NCI-H1417 (cell line): Measurements from ENCODE around the gene HOXD11.
A peak's percentile ranks its signal among the peaks of the same experiment; 100 is the strongest.

Source experiments
- DNase-seq, 3 experiments: peaks; one replicate each; lab custom pipeline; 2025; lab: John Stamatoyannopoulos, UW

HOXD11 gene

DNA sequence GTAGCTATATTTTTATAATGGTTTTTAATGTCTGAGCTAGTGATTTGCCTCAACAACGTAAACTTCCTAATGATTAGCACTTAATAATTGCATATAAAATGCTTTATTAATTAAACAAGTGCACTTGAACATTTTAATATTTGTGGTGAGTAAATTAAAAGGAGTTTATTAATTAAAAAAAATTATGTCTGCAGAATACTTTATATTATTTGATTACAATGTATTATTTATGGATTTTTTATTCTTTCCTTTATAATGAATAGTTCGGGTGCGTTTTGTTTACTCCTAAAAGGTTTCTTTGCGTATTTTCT, 24.7 kb downstream of the HOXD11 start:
- no peak for DNase-seq

DNA sequence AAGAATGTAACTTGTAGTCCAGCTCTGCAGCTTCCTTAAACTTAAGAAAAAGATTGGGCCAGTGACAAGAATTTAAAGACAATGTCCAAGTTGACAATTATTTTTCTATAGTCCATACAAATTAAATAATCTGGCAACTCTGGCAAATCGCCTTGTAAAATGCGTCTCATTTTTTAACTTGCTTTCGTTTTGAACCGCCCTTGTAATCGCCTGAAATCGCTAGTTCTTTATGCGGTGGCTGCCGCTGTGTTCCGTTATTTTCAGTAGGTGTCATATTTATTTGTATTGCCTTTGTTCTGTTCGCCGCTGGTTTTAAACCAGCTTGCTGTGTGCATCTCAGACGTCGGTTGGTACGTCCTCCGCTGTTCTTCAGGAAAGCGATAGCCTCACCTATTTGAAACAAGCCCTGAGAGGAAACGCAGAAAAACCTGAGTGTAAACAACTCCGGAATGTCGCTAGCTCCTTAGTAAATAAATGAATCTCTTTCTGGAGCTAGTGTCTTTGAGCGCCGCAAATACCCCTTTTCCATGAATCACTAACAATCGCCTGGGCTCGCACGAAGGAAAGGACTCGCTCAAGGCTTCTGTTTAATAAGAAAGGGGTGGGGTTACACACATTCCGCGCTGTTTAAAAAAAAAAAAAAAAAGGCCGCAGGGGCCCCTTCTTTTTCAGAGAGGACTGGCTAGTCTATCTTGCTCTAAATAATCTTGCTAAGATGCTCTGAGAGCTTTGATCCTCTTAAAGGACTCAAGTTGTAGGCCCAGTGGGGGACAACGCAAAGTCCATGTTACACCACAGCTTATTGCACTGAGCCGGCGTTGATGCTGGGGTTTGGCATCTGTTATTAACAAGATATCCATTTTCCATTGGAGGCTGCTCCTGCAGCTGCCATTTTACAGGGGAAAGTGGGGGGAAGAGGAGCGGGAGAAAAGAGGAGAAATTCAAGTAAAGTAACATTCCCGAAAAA, 25.4 kb downstream of the HOXD11 start:
- DNase-seq = peak in 1 of 3 experiments; percentile 25

DNA sequence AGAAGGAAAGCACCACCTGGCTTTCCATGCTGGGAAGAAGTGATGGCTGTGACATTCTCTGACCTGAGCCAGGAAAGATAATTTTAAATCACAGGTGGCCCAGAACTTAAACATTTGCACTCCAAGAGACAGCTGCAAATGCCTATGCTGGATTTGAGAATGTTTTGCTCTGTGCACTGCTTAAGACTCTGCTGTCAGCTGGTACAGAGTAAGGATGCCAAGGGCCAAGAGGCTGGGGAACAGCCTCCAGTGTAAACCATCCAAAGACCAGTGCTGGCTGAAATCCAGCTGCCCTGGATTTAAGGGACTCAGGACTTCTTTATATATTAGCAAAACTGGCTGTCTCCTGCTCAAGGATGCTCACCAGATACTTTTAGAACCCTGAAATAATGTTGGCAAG, 26.3 kb downstream of the HOXD11 start:
- DNase-seq = no peak

DNA sequence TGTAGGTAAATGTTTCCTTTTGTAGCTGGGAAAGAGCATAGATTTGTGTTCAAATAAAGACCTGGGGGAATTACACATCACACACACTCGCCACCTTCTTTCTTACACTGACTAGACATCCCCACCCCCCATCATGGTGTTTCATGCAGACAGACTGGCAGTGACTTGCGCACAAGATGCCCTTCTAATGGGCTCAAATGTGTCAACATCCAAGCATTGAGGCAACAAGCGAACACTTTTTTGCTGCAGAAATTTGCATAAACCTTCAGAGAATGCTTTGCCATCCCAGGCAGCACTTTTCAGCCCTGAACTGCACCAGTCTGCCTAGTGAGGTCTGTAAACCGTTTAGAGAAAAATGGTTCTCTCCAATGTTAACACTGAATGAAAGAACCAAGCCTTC, 27.0 kb downstream of the HOXD11 start:
- DNase-seq = no peak

DNA sequence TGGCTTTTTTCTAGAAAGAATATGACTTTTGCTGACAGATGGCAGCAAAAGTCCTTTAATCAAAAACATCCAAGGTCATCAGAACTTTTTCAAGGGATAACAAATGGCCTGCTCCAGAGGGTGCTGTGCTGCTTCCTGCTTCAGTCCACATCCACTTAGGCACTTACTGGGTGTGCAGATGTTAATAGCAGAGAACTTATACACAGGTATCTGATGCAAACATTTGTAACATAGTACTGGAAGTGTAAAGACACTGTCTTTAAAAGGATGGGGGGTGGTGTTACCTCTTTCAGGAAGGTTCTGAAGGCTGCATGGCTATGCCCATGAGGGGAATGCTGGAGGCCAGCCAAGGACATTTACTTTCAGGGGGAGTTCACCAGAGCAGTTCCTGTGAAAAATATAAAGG, 28.0 kb downstream of the HOXD11 start:
- peak in 1 of 3 experiments; percentile 55 for DNase-seq

DNA sequence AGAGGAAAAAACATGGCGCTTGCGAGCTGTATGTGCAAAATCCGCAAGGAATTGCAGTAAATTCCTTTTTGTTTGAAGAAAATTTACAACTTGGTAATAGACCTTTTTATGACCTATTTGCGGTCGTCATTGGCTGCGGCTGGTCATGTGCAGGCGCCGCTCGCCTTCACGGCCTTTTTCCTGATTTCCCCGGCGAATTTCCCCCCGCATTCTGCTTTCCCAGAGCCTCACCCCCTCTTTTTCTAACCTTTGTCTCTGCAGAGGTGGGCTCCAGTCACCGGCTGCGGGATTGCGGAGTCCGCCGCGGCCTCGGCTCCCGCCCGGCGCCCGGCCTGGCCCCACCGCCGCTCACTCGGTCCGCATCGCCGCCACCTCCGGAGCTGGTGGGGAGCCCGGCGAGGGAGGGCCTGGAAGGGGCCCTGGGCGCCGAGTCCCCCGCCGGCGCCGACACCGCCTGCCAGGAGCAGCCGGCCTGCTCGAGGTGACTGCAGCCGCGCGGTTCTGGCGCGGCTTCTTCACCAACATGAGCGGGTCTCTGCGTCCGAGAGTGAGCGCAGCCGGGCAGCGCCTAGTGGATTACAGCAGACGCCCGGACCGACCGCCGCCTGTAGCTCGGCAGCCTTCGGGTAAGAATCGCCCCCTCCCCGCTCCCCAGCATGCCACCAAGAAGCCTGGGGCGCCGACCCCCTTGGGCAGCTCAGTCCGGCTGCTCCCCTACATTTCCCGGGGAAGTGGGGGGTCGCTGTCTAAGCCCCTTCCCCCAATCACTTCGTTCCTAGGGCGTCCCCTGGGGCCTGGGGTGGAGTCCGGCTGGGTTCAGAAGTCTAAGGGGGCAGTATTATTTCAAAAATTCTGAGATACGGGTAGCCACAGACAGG, 29.5 kb downstream of the HOXD11 start:
- DNase-seq = no peak

DNA sequence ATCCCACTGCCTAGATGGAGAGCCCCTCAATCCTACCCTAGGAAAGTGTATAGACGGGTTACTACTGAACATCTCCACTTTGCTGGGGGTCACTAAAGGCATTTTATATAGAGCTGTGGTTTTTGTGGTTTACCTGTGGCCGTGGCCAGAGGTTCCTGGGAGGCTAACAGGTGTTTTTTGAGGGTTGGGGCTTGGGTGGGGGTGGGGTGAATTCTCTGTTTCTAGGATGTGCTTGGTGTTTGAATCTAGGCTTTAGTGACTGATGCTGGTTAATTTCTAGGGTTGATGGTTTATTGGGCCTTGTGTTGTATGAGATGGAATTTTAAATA, 30.1 kb downstream of the HOXD11 start:
- no peak for DNase-seq

DNA sequence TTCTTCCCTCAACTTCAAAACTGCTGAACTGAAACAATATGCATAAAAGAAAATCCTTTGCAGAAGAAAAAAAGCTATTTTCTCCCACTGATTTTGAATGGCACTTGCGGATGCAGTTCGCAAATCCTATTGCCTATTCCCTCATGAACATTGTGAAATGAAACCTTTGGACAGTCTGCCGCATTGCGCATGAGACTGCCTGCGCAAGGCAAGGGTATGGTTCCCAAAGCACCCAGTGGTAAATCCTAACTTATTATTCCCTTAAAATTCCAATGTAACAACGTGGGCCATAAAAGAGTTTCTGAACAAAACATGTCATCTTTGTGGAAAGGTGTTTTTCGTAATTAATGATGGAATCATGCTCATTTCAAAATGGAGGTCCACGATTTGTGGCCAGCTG, 30.8 kb downstream of the HOXD11 start:
- no peak for DNase-seq

DNA sequence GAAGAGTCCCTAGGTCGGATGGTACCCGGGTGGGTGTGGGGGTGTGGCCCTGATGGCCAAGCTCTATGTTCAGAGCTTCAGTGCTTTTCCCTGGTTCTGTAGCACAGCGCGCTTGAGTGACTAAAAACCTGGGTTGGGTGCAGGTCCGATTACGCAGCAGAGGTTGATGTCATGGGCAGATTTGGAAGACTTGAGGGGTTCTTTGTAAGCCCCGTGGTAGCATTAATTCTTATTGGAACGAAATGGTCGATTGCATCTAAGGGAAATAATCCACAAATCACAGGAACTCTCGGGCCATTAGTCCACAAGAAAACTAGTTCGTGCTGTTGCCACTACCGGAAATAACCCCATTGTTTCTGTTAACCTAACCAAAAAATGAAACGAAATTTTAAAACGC, 31.4 kb downstream of the HOXD11 start:
- no peak for DNase-seq

DNA sequence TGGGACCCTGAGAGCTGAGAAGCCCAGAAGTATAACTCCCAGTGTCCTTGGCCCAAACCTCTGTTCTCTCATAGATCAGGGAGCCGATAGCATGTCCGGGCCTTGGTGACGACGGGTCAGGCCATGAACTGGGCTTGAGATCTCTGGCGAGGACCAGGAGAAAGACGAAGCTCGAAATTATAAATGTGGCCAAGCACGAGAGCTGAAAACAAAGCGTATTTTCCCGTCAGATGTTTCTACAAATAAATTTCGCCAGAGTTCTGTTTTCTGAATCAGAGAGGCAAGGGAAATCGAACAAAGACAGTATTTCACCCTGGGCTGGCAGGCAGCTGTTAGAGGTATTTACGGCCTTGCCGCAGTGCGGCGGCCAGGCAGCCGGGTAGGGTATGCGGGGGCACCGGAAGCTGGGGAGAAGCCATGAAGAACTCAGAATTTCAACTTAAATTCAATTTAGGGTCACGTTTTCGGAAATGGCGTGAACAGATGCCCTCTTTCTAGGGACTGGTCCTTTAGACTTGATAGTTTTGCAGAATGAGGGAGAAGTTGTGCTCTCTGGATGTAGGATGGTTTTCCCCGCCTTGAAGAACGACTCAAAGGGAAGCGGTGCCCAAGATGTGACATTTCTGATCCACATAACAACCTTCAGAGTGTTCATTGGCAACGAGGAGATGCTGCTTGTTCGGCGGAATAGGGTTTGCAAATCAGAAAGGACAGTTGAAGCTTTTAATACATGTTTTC, 32.0 kb downstream of the HOXD11 start:
- no peak for DNase-seq

DNA sequence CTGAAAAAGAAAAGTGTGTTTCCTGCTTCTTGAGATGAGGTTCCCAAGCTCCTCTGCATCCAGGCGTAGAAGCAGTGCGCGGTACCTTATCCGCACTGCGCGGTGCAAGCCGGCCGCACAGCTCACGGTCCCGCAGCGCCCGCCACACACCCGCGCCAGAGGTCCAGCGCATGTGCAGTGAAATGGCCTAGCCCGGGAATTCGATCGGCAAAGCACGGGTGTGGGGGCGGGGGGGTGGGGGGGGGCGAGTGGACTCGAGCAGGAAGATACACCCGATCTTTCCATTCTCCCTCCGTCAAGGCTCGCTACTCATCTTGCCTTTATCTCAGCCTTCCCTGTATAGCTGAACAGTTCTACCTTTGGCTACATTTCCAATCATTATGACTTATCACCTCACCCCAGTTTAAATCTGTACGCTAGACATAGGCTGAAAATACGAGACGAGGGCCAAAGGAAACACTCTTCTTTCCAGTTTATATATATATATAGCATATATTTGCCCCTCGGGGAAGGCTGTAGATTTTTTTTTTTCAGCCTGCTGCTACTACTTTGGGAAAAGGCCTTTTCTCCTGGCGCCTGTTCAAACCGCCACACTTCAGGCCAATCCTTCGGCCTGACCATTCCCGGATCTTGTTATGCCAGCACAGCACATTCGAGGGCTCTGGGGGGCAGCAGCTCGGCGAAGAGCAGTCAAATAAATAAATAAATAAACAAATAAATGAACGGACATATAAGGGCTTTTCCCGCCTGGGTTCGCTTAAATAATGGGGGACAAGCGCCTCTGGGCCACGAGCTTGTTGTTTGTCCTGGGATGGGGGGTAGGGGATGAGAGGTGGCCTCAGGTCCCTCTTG, 32.8 kb downstream of the HOXD11 start:
- DNase-seq = no peak

DNA sequence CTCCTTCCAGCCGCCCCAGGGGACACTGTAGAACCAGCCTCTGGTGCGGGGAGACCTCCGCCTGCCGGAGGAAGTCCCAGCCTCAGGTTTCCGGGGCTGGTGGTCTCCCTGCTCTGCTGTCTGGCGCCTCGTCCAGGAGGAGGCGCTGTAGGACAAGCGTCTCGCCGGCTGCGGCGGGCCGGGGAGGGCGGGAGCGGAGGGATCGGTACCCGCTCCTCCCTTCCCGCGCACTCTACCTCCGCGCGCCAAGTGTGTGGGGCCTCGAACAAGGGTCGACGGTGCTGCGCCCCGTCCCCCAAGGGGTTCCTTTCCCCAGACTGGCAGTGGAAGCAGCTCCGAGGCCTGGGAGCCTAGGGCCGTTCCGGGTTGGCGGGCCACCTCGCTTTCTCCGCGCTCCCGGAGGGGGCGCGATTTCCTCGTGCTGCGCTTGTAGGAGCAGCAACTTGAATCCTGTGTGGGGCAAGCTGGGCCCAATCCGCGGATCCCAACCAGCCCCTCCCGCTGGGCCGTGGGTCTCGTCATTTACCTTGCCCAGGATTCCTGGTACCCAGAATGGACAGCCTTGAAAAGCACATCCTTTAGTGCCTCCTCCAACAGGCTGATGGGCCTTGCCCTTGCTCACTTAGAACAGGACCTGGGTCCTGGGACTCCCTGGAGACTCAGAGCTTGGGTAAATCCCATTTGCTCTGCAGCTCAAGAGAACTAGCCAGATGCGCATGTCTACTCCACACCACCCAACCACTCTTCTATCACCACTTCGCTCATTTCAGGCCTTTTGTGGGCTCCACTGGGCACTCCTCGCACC, 33.6 kb downstream of the HOXD11 start:
- peak; percentile 77 to 88 (median 84) for DNase-seq

DNA sequence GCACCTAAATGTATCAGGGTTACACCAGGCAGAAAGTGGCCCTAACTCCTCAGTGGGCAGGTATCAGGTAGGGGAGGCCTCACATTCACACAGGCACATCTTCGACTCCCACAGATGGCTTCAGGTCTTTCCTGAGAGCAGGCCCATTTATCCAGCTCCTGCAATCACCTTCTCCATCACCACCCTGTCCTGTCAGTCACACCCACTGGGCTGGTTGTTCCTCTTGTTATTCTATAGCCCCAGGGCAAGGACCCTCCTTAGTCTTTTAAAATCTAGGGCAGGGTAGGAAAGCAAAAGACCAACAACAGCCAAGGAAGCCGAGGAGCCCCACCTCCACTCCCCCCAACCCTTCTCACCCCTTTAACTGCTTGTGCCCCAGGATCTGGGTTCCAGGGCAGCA, 35.2 kb downstream of the HOXD11 start:
- no peak for DNase-seq

DNA sequence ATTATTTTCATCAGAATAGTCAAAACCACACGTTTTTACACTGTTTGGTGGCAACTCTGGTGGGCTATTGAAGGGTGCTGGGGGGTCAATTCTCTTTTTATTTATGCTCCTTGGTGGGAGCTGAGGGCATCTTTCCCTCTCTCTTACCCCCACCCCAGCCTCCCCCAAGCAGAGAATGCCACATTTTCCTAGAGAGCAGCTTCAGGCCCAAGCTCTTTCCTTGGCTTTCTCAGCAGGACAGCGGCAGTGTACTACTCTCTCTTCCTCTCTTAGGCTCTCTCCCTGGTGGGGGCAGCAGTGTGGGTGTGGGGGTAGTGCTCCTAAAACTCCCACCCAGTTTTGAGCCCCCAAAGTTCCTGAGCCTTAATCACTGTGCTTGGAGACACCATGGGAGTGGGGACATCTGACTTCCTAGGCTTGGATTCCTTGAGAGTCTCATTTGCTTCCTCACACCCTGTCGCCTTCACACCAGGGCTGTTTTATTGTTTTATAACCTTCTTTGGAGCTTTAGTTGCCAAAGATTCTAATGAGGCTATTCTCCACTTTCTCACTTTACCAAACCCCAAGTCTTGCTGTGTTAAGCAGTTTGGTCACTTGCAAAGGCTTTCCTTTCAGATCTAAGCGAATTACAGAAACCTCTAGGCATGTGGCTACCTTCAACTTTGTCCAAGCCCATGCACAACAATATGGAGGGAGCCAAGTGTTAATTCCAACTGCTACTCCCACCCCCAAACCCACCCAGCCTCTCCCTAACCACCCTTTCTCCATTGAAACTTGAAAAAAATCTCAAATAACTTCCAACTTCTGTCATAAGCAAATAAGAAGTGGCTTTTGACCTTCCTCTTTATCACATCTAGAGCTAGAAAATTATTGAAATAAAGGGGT, 38.2 kb downstream of the HOXD11 start:
- no peak for DNase-seq

DNA sequence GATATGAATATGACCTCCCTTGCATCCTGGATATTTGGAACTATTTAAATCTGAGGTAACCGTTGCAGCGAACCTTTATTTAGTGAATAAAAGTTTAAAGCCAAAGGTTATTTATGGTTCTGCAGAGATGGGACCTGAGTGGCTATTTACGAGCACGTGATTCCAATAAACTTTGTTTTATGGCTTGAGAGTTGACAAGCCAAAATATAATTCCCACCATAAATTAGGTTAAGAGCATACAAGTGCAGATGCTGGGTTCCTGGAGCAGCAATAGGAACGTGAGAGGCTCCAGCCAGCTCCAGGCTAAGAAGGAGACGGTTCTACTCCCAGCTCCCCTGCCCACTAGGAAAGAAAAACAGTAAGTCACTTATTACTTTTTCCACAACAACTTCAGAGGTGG, 39.0 kb downstream of the HOXD11 start:
- DNase-seq = peak in 1 of 3 experiments; percentile 11

DNA sequence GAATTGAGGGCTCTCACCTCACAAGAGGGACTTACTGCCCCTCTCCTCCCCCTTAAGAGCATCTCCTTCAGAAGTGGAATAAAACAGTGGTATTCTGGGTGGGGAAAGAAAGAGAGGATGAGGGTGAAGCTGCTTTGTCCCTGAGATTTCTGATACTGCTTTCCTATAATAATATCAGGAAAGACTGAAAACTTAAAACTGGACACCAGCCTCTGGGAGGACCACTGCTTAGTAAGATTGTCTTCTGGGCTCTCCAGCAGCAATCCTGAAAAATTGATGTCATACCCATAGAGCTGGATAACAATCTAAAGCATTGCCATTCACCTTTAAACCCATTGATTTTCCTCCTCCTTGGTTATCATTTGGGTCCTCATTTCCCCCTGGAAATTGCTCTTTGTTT, 39.6 kb downstream of the HOXD11 start:
- DNase-seq = no peak

DNA sequence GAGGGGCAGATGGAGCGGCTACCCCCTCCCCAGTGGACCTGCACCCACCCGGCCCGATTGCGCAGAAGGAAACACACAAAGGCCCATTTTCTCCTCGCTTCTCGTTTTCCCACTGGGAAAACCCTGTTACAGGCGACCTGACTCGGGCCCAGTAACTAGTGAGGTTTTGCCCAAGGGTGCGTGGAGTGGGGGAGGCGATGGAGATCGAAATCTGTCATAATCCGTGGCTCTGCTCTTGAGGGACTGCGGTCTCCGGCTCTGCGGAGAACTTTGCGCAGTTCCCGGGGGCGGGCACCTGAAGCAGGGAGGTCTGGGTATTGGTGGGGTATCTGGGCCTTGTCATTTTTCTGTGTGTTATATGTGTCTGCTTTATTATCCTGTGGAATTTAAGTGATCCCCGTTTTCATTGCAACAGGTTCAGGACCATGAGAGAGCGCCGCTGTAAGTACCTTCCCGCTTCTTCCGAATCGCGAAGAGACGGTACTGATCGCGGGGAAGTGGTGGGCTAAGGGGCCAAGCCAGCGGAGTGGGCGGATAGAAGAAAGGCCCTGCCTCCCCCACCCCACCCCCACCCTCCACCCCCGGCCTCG, 40.2 kb downstream of the HOXD11 start:
- DNase-seq = no peak

DNA sequence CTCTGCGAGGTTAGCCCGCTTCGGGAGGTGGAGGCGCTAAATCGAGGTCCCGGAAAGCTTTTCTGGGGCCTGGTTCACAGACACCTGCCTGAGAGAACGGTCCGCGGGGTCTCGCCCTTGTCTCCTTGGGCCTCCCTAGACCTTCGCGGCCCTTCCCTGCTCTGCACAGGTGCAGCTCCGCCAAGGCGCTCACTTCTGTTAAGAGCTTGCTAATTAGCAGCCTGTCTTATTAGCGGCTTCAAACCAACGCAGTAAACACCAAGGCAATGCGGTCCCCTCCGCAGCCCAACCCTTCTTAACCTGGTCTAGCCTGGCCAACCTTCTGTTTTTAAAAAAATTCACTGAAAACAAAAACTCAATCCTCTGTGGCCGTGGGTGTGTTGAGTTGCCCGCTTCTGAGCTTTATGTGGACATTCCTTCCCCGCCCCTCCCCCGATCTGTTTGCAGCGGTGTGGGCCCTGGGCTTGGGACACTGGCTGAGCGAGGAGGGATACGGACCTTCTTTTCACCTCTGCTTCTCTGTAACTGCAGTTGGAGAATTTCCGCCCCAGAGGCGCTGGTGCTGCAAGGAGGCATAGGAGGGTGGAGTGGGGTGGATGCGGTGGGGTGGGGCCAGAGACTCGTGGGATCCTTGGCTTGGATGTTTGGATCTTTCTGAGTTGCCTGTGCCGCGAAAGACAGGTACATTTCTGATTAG, 40.9 kb downstream of the HOXD11 start:
- no peak for DNase-seq
